Testis (tissue), 2 donors: ENCODE measurements around the gene CACNA2D1.

Source experiments
- CTCF ChIP-seq, 3 experiments: fragments of 450-650 bp in 2 of 3; fragments of 200-600 bp in 1 of 3; sonication (generic) in 1 of 3; IDR thresholded peaks; one replicate each; pipeline ENCODE4 v1.5.1; 2016 to 2019; ENCODE audit warnings: antibody characterized with exemption in 3 of 3, mild to moderate bottlenecking in 2 of 3, moderate library complexity in 1 of 3
- POLR2A ChIP-seq: fragments of 450-650 bp; IDR thresholded peaks from one replicate; pipeline ENCODE4 v1.6.1; 2017; ENCODE audit warnings: antibody characterized with exemption, mild to moderate bottlenecking, moderate library complexity

DNA sequence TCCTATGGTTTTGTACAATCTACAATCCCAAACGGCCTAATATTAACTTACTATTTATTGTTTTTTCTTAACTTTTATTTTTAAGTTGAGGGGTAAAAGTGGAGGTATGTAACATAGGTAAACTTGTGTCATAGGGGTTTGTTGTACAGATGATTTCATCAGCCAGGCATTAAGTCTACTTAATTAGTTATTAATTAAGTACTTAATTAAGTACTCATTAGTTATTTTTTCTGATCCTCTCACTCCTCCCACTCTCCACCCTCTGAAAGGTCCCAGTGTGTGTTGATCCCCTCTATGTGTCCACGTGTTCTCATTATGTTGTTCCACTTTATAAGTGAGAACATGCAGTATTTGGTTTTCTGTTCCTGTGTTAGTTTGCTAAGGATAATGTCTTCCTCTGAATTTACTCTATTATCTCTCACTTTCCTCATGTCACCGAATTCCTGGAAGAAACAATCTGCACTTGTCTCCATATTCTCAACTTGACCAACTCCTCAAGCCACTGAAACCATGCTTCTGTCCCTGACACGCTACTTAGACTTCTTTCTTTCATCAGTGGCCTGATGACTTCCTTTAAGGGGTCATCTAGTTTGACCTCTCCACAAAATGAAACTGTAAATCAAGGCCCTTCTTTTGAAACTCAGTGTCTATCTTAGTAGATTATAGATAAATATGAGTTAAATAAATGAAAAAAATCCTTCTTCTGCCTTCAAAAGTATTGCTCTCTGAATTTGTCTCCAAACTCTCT lies 9.1 kb downstream of the CACNA2D1 start:
- TF ChIP-seq CTCF (IDR thresholded peaks at IDR 0.05) (no peak), POLR2A (no peak)
